ENCODE results near the gene CDCA4.

DNA sequence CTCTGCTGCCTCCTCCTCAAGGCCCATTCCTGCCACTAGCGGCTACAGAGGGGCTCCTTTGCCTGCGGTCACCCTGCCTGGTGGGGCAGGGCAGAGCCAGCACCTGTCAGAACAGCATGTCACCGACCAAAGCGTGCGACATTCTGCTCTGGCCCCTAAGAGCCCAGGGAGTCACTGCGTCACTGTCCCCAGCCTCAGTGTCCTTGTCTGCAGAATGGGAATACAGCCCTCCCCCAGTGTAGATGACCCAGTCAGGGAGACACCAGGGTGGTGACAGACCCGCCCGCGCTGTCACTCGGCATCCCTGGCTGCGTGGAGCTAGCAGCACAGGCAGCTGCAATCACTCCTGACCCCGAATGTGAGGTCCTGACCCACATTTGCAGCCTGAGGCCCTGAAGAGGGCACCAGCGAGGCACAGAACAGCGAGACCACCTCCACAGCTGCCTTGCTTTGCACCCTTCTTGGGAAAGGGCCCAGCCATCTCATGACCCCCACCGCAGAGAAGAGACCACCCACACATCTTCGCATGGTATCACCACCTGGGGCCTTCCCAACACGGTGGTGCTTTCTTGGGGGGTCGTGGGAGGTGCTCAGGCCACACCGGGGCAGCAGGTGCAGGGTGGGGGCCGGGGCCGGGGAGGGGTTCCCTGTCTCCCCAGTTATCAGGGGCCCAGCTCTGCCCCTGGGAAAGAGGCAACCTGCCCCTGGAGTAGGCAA is 45.2 kb downstream of the CDCA4 start:
- TF ChIP-seq, protein P1, sequence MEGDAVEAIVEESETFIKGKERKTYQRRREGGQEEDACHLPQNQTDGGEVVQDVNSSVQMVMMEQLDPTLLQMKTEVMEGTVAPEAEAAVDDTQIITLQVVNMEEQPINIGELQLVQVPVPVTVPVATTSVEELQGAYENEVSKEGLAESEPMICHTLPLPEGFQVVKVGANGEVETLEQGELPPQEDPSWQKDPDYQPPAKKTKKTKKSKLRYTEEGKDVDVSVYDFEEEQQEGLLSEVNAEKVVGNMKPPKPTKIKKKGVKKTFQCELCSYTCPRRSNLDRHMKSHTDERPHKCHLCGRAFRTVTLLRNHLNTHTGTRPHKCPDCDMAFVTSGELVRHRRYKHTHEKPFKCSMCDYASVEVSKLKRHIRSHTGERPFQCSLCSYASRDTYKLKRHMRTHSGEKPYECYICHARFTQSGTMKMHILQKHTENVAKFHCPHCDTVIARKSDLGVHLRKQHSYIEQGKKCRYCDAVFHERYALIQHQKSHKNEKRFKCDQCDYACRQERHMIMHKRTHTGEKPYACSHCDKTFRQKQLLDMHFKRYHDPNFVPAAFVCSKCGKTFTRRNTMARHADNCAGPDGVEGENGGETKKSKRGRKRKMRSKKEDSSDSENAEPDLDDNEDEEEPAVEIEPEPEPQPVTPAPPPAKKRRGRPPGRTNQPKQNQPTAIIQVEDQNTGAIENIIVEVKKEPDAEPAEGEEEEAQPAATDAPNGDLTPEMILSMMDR (IDR thresholded peaks at IDR 0.05) = no peak
- TF ChIP-seq EZH2 (IDR thresholded peaks at IDR 0.05; ENCODE audit: borderline replicate concordance, insufficient read depth, low read depth, low read length, poor library complexity, severe bottlenecking) = no peak
